ENCODE measurements around the gene CAMK2G.

Gene CAMK2G

GRCh38 chr10:73884017-73884416, 9.7 kb upstream of the CAMK2G start:
- in situ Hi-C loops (cut with MboI; ENCODE audit: low sequenced_read_pairs) = no loop called here

- in situ Hi-C loops (cut with MboI; ENCODE audit: low sequenced_read_pairs) = no loop called here
These were observed 7.0 kb upstream of the CAMK2G start for GRCh38 chr10:73881221-73881919.

- in situ Hi-C loops (cut with MboI; ENCODE audit: low sequenced_read_pairs) = no loop called here
These were observed 5.2 kb upstream of the CAMK2G start for GRCh38 chr10:73879296-73880173.

- in situ Hi-C loops (cut with MboI; ENCODE audit: low sequenced_read_pairs) = no loop called here
These were observed 4.0 kb upstream of the CAMK2G start for GRCh38 chr10:73878365-73878764.

GRCh38 chr10:73877533-73878160, 3.3 kb upstream of the CAMK2G start:
- in situ Hi-C loops (cut with MboI; ENCODE audit: low sequenced_read_pairs) = no loop called here

- in situ Hi-C loops (cut with MboI; ENCODE audit: low sequenced_read_pairs) = no loop called here
These were observed 2.6 kb upstream of the CAMK2G start for GRCh38 chr10:73876971-73877370.

- in situ Hi-C loops (cut with MboI; ENCODE audit: low sequenced_read_pairs) = no loop called here
These were observed 2.2 kb upstream of the CAMK2G start for GRCh38 chr10:73876566-73876965.

- in situ Hi-C loops (cut with MboI; ENCODE audit: low sequenced_read_pairs) = no loop called here
These were observed 1.8 kb upstream of the CAMK2G start for GRCh38 chr10:73876157-73876556.

- in situ Hi-C loops (cut with MboI; ENCODE audit: low sequenced_read_pairs) = no loop called here
These were observed 752 bp upstream of the CAMK2G start for GRCh38 chr10:73875139-73875475.

GRCh38 chr10:73873838-73874215, 528 bp downstream of the CAMK2G start:
- in situ Hi-C loops (cut with MboI; ENCODE audit: low sequenced_read_pairs) = no loop called here

- in situ Hi-C loops (cut with MboI; ENCODE audit: low sequenced_read_pairs) = no loop called here
These were observed 1.1 kb downstream of the CAMK2G start for GRCh38 chr10:73873142-73873837.

- in situ Hi-C loops (cut with MboI; ENCODE audit: low sequenced_read_pairs) = no loop called here
These were observed 2.1 kb downstream of the CAMK2G start for GRCh38 chr10:73872190-73872710.

GRCh38 chr10:73871295-73872189, 2.8 kb downstream of the CAMK2G start:
- in situ Hi-C loops (cut with MboI; ENCODE audit: low sequenced_read_pairs) = no loop called here

GRCh38 chr10:73868655-73869195, 5.6 kb downstream of the CAMK2G start:
- in situ Hi-C loops (cut with MboI; ENCODE audit: low sequenced_read_pairs) = no loop called here

- in situ Hi-C loops (cut with MboI; ENCODE audit: low sequenced_read_pairs) = no loop called here
These were observed 6.3 kb downstream of the CAMK2G start for GRCh38 chr10:73867871-73868631.

GRCh38 chr10:73867126-73867807, 7.1 kb downstream of the CAMK2G start:
- in situ Hi-C loops (cut with MboI; ENCODE audit: low sequenced_read_pairs) = no loop called here

- in situ Hi-C loops (cut with MboI; ENCODE audit: low sequenced_read_pairs) = no loop called here
These were observed 7.7 kb downstream of the CAMK2G start for GRCh38 chr10:73866621-73867020.
